IMR-90 (cell line): Measurements from ENCODE around the gene NAA60. TPM values are rescaled to one million over a fixed set of nuclear protein-coding genes. Genes with fewer than 3 reads are reported as not detected.

Experiments
- ATAC-seq: fragments of 200-7000 bp; cut with Tn5 transposase; 2 replicates; pipeline ENCODE4 v1.9.1; 2020; ENCODE audit warnings: low read depth, mild to moderate bottlenecking, moderate library complexity
- BruUV-seq: library from RNA; stranded (reverse); fragments of 400-500 nt; replicated peaks from 2 replicates; lab custom pipeline; 2021; lab: Mats Ljungman, UMichigan
- CTCF ChIA-PET: fragments of 300-600 bp; formaldehyde crosslinking; extraction: SDS; loops from one replicate; lab custom pipeline; 2021; ENCODE audit warnings: antibody characterized with exemption; lab: Yijun Ruan, JAX
- POLR2A ChIA-PET: fragments of 300-600 bp; sonication (Branson Sonifier 250); formaldehyde crosslinking; loops from one replicate; lab custom pipeline; 2022; ENCODE audit warnings: antibody characterized with exemption; ENCODE audit not compliant: unreplicated experiment; lab: Charles Lee
- DNase-seq: peaks from one replicate; pipeline ENCODE4 v3.0.0; 2013
- H2AFZ ChIP-seq: replicated peaks from 2 replicates; pipeline ENCODE3; 2013; ENCODE audit warnings: low read length, mild to moderate bottlenecking; ENCODE audit not compliant: poor library complexity
- H2AK5ac ChIP-seq: 2 replicates; pipeline ENCODE4 v1.6.1; 2013; ENCODE audit warnings: low read depth, low read length, inconsistent platforms
- H2AK9ac ChIP-seq: replicated peaks from 2 replicates; pipeline ENCODE3; 2013; ENCODE audit warnings: mild to moderate bottlenecking, low read depth, low read length, moderate library complexity; ENCODE audit not compliant: poor library complexity
- H2BK120ac ChIP-seq: 2 replicates; pipeline ENCODE4 v1.6.1; 2013; ENCODE audit warnings: low read depth, low read length, inconsistent platforms
- H2BK15ac ChIP-seq: 3 replicates; pipeline ENCODE4 v1.6.1; 2013; ENCODE audit warnings: low read depth, low read length, inconsistent platforms
- H2BK20ac ChIP-seq: 2 replicates; pipeline ENCODE4 v1.6.1; 2013; ENCODE audit warnings: low read depth, mild to moderate bottlenecking, inconsistent platforms, low read length, moderate library complexity
- H2BK5ac ChIP-seq: 2 replicates; pipeline ENCODE4 v1.6.1; 2013; ENCODE audit warnings: mild to moderate bottlenecking, low read depth, low read length, inconsistent platforms; ENCODE audit not compliant: poor library complexity, severe bottlenecking
- H3K14ac ChIP-seq: replicated peaks from 2 replicates; pipeline ENCODE4 v1.6.1; 2013; ENCODE audit warnings: low read depth, low read length, inconsistent platforms
- H3K18ac ChIP-seq: 2 replicates; pipeline ENCODE4 v1.6.1; 2013; ENCODE audit warnings: low read depth, low read length, control low read depth
- H3K23ac ChIP-seq: 2 replicates; pipeline ENCODE4 v1.6.1; 2013; ENCODE audit warnings: low read depth, low read length, inconsistent platforms
- H3K27ac ChIP-seq: 2 replicates; pipeline ENCODE4 v1.5.1; 2013; ENCODE audit warnings: mild to moderate bottlenecking, control low read depth, low read length; ENCODE audit not compliant: insufficient read depth
- H3K27me3 ChIP-seq: 2 replicates; pipeline ENCODE4 v1.6.1; 2013; ENCODE audit warnings: low read length; ENCODE audit not compliant: control insufficient read depth, insufficient read depth
- H3K36me3 ChIP-seq: 2 replicates; pipeline ENCODE4 v1.6.1; 2013; ENCODE audit warnings: low read length, mixed read lengths; ENCODE audit not compliant: control insufficient read depth, insufficient read depth
- H3K4ac ChIP-seq: 2 replicates; pipeline ENCODE4 v1.6.1; 2013; ENCODE audit warnings: low read depth, low read length, inconsistent platforms
- H3K4me1 ChIP-seq: 2 replicates; pipeline ENCODE4 v1.6.1; 2013; ENCODE audit warnings: low read length, mixed read lengths; ENCODE audit not compliant: control insufficient read depth, insufficient read depth
- H3K4me2 ChIP-seq: 2 replicates; pipeline ENCODE4 v1.6.1; 2013; ENCODE audit warnings: low read depth, mild to moderate bottlenecking, control low read depth, low read length, moderate library complexity
- H3K4me3 ChIP-seq: 2 replicates; pipeline ENCODE4 v1.5.1; 2013; ENCODE audit warnings: low read depth, mild to moderate bottlenecking, control low read depth, low read length, moderate library complexity; ENCODE audit not compliant: insufficient read depth
- H3K56ac ChIP-seq: 2 replicates; pipeline ENCODE4 v1.6.1; 2013; ENCODE audit warnings: low read length, inconsistent platforms; ENCODE audit not compliant: insufficient read depth; ENCODE audit errors: extremely low read depth
- H3K79me1 ChIP-seq, 2 experiments: 2 replicates each; pipeline ENCODE4 v1.6.1; 2013; ENCODE audit warnings: low read length in 2 of 2, inconsistent platforms in 1 of 2, low read depth in 1 of 2
- H3K9ac ChIP-seq: 2 replicates; pipeline ENCODE4 v1.6.1; 2013; ENCODE audit warnings: low read depth, low read length, control low read depth
- H3K9me1 ChIP-seq: 2 replicates; pipeline ENCODE4 v1.6.1; 2013; ENCODE audit warnings: low read length, inconsistent platforms; ENCODE audit not compliant: insufficient read depth
- H3K9me3 ChIP-seq: 2 replicates; pipeline ENCODE4 v1.6.1; 2013; ENCODE audit warnings: low read length; ENCODE audit not compliant: control insufficient read depth, insufficient read depth
- H4K20me1 ChIP-seq: 2 replicates; pipeline ENCODE4 v1.6.1; 2013; ENCODE audit warnings: low read length, inconsistent platforms; ENCODE audit not compliant: insufficient read depth
- H4K5ac ChIP-seq: 2 replicates; pipeline ENCODE4 v1.6.1; 2013; ENCODE audit warnings: mild to moderate bottlenecking, low read depth, low read length, control low read depth
- H4K8ac ChIP-seq, 2 experiments: 2 replicates each; pipeline ENCODE4 v1.6.1; 2013; ENCODE audit warnings: low read depth in 2 of 2, low read length in 2 of 2, control low read depth in 1 of 2, inconsistent platforms in 1 of 2
- H4K91ac ChIP-seq: 2 replicates; pipeline ENCODE4 v1.6.1; 2013; ENCODE audit warnings: low read depth, low read length, inconsistent platforms; ENCODE audit not compliant: insufficient read depth
- FOS ChIP-seq: fragments of 150-350 bp; IDR thresholded peaks from 2 replicates; pipeline ENCODE4 v1.6.1; 2016; ENCODE audit warnings: low read depth, low read length
- MAZ ChIP-seq: IDR thresholded peaks from 2 replicates; pipeline ENCODE4 v1.6.1; 2012; ENCODE audit warnings: low read depth, mild to moderate bottlenecking, low read length, improper control_type of control experiment, moderate library complexity, borderline replicate concordance
- MXI1 ChIP-seq: IDR thresholded peaks from 2 replicates; pipeline ENCODE4 v1.6.1; 2012; ENCODE audit warnings: low read depth, mild to moderate bottlenecking, low read length, moderate library complexity, borderline replicate concordance
- RCOR1 ChIP-seq: IDR thresholded peaks from 2 replicates; pipeline ENCODE4 v1.6.1; 2012; ENCODE audit warnings: mild to moderate bottlenecking, low read length, improper control_type of control experiment; ENCODE audit not compliant: insufficient replicate concordance
- RFX5 ChIP-seq: IDR thresholded peaks from 2 replicates; pipeline ENCODE4 v1.8.0; 2012; ENCODE audit warnings: low read depth, mild to moderate bottlenecking, low read length, moderate library complexity
- WGBS, 2 experiments: methylation state at CpG; one replicate each; pipeline versions ENCODE4 v1.1.5 to v1.1.7; 2013; ENCODE audit warnings: missing lambda C conversion rate in 2 of 2; ENCODE audit not compliant: insufficient read length in 1 of 2; ENCODE audit errors: extremely low coverage in 2 of 2; 5-methylcytosine and 5-hydroxymethylcytosine counted together
- dilution Hi-C: fragments of 300-500 bp; cut with HindIII; formaldehyde crosslinking; loops from one replicate; pipeline ENCODE4 v1.14.3; 2018; ENCODE audit warnings: low sequenced_read_pairs; ENCODE audit not compliant: unreplicated experiment
- in situ Hi-C: fragments of 300-500 bp; cut with MboI; formaldehyde crosslinking; loops from 3 replicates; pipeline ENCODE4 v1.14.3; 2019; ENCODE audit warnings: low sequenced_read_pairs, inconsistent platforms, mixed read lengths
- intact Hi-C: fragments of 100-400 bp; cut with micrococcal nuclease; formaldehyde crosslinking; loops from 2 replicates; pipeline ENCODE4 v1.10.0; 2022
- polyA plus RNA-seq, 3 experiments: library from polyadenylated mRNA; depleted of rRNA; stranded (reverse); fragments of >200 nt; gene quantifications; 2 replicates each; pipeline ENCODE4 v1.2.3, GENCODE V29; 2012; ENCODE audit warnings: low replicate concordance in 1 of 3
- total RNA-seq: library from RNA; depleted of rRNA; stranded (reverse); fragments of >200 nt; gene quantifications from 2 replicates; pipeline ENCODE4 v1.2.3, GENCODE V29; 2012
- TF ChIP-seq, protein P1 (sequence below): fragments of 150-350 bp; IDR thresholded peaks from 2 replicates; pipeline ENCODE4 v1.6.1; 2016; ENCODE audit warnings: low read depth, mild to moderate bottlenecking, low read length, moderate library complexity, borderline replicate concordance
- TF ChIP-seq, protein P2 (sequence below): conservative IDR thresholded peaks from 2 replicates; pipeline ENCODE4 v1.5.1; 2012; ENCODE audit warnings: mild to moderate bottlenecking, low read depth, low read length, improper control_type of control experiment

NAA60 gene
- total and polyA plus RNA-seq, 2 of the 4 experiments (the other 2 are of a cell fraction) = 7.5 to 18.0 TPM

DNA sequence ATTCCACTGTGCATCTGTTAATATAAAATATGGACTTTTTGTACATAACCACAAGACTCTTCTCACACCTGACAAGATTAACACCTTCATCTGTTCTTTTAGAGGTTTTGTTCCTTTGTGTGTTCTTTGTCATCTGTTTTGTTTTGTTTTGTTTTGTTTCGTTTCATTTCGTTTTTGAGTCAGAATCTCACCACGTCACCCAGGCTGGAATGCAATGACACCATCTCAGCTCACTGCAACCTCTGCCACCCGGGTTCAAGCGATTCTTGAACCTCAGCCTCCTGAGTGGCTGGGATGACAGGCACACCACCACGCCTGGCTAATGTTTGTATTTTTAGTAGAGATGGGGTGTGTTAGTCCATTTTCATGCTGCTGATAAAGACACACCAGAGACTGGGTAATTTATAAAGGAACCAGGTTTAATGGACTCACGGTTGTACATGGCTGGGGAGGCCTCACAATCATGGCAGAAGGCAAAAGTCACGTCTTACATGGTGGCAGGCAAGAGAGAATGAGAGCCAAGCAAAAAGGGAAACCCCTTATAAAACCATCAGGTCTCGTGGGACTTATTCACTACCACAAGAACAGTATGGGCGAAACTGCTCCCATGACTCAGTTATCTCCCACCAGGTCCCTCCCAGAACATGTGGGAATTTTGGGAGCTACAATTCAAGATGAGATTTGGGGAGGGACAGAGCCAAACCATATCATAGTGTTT, 29.6 kb downstream of the NAA60 start:
- Histone ChIP-seq H4K5ac (no peak overlapping the region), H2AFZ (no peak overlapping the region), H3K36me3 (peaks cover 3% of the 10 kb centered on the region; the same call in 1 of the 2 replicates), H4K8ac (no peak overlapping the region), H2BK20ac (no peak overlapping the region), H3K4me1 (peaks cover 2% of the 10 kb centered on the region; the same call in 1 of the 2 replicates), H3K4ac (no peak overlapping the region), H3K18ac (no peak overlapping the region), H3K4me2 (no peak overlapping the region), H3K4me3 (no peak overlapping the region), H4K20me1 (peaks cover 82% of the 10 kb centered on the region), H3K27ac (no peak overlapping the region), H3K27me3 (no peaks in the 10 kb centered on the region), H2BK120ac (no peak overlapping the region), H3K9me3 (no peaks in the 10 kb centered on the region), H3K9me1 (peaks cover 5% of the 10 kb centered on the region), H2BK15ac (no peak overlapping the region), H2AK5ac (no peak overlapping the region), H3K56ac (no peak overlapping the region), H3K9ac (no peak overlapping the region), H4K91ac (no peak overlapping the region), H3K79me1 (peaks cover 2 to 75% of the 10 kb centered on the region in 2 experiments; a peak in 3 of 4 replicates), H3K23ac (no peak overlapping the region), H2BK5ac (no peak overlapping the region), H2AK9ac (no peak overlapping the region), H3K14ac (no peak overlapping the region)
- ATAC-seq (no peak), DNase-seq (no peak)
- dilution Hi-C loops (no loop called here), intact Hi-C loops (no loop called here), in situ Hi-C loops (no loop called here)
- no peak for TF ChIP-seq MXI1
- TF ChIP-seq FOS = no peak
- TF ChIP-seq, protein P1, sequence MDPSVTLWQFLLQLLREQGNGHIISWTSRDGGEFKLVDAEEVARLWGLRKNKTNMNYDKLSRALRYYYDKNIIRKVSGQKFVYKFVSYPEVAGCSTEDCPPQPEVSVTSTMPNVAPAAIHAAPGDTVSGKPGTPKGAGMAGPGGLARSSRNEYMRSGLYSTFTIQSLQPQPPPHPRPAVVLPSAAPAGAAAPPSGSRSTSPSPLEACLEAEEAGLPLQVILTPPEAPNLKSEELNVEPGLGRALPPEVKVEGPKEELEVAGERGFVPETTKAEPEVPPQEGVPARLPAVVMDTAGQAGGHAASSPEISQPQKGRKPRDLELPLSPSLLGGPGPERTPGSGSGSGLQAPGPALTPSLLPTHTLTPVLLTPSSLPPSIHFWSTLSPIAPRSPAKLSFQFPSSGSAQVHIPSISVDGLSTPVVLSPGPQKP = no peak
- no peak for TF ChIP-seq RFX5
- TF ChIP-seq RCOR1 = no peak
- no peak for TF ChIP-seq MAZ
- TF ChIP-seq, protein P2, sequence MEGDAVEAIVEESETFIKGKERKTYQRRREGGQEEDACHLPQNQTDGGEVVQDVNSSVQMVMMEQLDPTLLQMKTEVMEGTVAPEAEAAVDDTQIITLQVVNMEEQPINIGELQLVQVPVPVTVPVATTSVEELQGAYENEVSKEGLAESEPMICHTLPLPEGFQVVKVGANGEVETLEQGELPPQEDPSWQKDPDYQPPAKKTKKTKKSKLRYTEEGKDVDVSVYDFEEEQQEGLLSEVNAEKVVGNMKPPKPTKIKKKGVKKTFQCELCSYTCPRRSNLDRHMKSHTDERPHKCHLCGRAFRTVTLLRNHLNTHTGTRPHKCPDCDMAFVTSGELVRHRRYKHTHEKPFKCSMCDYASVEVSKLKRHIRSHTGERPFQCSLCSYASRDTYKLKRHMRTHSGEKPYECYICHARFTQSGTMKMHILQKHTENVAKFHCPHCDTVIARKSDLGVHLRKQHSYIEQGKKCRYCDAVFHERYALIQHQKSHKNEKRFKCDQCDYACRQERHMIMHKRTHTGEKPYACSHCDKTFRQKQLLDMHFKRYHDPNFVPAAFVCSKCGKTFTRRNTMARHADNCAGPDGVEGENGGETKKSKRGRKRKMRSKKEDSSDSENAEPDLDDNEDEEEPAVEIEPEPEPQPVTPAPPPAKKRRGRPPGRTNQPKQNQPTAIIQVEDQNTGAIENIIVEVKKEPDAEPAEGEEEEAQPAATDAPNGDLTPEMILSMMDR = no peak
- WGBS, 2 experiments = 60% methylated on average over 2 of the region's 10 CpGs; no CpG with 5 or more reads in 1 of the 2 experiments
- POLR2A ChIA-PET = no interaction called here
- CTCF ChIA-PET = no interaction called here
- BruUV-seq = no TSS peak
